ENCODE results near the gene MMP2.

DNA sequence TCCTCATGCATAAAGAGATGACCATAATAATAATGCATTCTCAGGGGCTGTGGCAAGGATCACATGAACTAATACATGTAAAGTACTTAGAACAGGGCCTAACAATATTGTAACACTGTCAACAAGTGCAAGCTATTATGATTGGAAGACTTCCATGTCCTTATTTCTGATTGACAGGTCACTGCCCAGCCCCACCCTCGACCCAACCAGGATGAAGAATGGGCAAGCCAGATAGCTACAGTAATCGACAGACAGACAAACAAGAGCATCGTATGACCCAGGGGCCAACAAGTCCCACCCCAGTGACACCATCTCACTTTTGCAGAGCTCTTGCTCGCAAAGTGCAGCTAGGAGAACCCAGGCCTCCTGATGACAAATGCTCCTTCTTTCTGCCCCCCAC is 14.6 kb upstream of the MMP2 start:
- TF ChIP-seq, protein P1, sequence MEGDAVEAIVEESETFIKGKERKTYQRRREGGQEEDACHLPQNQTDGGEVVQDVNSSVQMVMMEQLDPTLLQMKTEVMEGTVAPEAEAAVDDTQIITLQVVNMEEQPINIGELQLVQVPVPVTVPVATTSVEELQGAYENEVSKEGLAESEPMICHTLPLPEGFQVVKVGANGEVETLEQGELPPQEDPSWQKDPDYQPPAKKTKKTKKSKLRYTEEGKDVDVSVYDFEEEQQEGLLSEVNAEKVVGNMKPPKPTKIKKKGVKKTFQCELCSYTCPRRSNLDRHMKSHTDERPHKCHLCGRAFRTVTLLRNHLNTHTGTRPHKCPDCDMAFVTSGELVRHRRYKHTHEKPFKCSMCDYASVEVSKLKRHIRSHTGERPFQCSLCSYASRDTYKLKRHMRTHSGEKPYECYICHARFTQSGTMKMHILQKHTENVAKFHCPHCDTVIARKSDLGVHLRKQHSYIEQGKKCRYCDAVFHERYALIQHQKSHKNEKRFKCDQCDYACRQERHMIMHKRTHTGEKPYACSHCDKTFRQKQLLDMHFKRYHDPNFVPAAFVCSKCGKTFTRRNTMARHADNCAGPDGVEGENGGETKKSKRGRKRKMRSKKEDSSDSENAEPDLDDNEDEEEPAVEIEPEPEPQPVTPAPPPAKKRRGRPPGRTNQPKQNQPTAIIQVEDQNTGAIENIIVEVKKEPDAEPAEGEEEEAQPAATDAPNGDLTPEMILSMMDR (IDR thresholded peaks at IDR 0.05) = no peak
- TF ChIP-seq POLR2A (IDR thresholded peaks at IDR 0.05) (no peak), POLR2AphosphoS5 (IDR thresholded peaks at IDR 0.05) (no peak)
